HG03457 (cell line): ENCODE measurements around the gene TOM1.

Experiments used
- ATAC-seq: cut with Tn5 transposase; IDR thresholded peaks from one replicate; pipeline ENCODE4 v1.9.1; 2021; ENCODE audit warnings: moderate number of reproducible peaks; ENCODE audit not compliant: unreplicated experiment

The TOM1 gene

DNA sequence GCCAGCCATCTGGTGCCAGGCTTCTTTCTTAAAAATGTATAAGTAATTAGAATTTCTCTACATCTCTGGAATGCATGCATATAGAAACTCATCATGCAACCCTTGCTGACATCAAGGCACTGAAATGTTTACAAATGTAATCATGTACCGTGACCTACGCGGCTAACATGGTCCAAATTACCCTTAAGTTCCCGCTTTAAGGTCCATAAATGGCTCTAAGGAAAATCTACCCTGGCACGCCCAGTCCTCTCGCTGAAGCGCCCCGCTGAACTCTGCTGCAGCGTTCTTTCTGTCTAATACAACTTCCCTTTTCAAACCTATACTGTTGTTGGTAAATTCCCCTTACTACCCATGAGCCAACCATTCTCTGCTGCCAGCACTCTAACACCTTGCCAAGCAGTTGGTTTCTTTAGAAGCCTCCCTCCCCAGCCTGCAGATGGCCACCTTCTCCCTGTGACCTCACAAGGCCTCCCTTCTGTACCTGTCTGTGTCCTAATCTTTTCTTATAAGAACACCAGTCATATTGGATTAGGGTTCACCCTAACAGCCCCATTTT is 67.7 kb downstream of the TOM1 start:
- ATAC-seq = no peak

- no peak for ATAC-seq
Measured at GRCh38 chr22:35368386-35368785, 68.7 kb downstream of the TOM1 start.

DNA sequence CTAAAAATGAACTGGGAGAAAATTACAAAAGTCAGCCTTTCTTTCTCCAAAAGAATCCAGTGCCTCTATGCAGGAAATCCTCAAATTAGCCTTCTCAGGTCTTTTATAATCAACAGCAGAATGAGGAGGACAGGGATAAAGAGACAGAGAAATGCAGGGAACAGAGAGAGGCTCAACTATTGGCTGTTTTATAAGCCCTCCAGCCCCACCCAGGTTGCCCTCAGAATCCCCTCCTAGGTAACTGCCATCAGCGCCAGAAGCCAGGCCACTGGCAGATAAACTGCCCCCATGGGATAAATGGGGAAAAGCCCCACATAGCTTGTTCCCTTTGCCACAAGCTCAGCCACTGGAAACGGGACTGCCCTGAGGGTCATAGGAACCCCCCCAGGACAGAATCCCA is 70.3 kb downstream of the TOM1 start:
- ATAC-seq = no peak

DNA sequence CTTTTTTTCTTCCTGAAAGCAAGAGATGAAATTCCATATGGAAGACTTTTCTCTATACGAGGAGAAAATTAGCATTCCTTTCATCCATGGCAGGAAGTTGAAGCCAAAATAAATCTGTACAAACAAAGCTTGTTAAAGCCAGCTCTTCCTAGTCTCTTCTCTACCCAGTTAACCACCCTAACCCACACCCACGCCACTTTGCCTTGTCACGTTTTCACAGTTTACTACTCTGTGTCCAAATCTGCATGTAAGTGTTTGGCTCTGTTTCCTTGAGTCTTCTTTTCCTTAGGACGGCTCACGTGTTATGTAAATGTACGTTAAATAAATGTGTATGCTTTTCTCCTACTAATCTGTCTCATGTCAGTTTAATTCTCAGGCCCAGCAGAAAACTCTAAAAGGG is 74.1 kb downstream of the TOM1 start:
- ATAC-seq = no peak

GRCh38 chr22:35375031-35375430 is 75.3 kb downstream of the TOM1 start:
- no peak for ATAC-seq

DNA sequence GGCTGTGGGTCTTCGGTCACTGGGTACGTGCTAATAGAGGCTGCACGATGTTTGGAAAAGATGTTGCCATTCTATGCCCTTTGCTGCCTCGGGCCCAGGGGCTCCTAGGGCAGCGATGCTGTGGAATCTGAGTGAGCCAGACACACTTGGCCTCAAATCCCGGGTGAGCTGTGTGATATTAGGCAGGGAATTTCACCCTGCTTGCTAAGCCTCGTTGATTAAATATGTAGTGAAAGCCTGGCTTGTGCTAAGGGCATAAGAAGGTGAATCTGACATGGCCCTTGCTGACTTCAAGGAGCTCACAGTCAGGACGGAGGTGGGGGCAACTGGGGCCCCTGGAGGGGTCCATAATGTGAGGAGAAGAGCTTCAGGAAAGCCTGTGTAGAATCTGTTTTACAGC is 75.8 kb downstream of the TOM1 start:
- no peak for ATAC-seq

DNA sequence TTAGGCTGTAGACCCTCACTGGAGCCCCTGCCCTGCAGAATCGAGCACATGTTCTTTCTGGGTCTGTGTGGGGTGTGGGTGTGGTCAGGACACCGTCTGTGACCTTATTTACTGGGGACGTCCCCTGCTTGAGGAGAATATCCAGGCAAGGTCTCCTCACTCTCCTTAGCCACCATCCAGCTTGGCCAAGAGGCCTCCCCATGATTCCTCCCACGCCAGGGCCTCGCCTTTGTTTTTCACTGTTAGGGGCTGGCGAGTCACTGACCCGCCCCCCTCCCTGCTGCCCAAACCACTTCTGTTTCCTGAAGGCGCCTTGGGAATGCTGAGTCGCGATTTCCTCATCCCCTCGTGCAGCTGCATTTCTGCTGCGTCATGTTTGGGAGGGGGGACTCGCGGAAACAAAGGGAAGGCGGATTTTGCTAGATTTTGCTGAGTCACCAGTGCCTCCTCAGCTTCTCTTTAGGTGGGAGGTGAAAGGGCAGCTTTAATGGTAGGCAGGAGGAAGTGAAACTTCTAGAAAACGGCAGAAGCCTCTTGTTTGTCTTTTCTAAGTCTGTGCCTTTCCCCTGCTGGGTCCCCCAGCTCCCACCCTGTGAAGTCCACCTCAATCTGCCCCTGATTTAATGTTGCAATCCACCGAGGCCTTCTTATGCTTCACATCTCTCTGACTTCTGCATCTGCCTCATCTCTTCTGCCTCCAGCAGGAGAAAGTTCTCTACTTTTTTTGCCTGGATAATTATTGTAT is 77.2 kb downstream of the TOM1 start:
- no peak for ATAC-seq

GRCh38 chr22:35377735-35378134 is 78.0 kb downstream of the TOM1 start:
- no peak for ATAC-seq

GRCh38 chr22:35378621-35379020 is 78.9 kb downstream of the TOM1 start:
- no peak for ATAC-seq

DNA sequence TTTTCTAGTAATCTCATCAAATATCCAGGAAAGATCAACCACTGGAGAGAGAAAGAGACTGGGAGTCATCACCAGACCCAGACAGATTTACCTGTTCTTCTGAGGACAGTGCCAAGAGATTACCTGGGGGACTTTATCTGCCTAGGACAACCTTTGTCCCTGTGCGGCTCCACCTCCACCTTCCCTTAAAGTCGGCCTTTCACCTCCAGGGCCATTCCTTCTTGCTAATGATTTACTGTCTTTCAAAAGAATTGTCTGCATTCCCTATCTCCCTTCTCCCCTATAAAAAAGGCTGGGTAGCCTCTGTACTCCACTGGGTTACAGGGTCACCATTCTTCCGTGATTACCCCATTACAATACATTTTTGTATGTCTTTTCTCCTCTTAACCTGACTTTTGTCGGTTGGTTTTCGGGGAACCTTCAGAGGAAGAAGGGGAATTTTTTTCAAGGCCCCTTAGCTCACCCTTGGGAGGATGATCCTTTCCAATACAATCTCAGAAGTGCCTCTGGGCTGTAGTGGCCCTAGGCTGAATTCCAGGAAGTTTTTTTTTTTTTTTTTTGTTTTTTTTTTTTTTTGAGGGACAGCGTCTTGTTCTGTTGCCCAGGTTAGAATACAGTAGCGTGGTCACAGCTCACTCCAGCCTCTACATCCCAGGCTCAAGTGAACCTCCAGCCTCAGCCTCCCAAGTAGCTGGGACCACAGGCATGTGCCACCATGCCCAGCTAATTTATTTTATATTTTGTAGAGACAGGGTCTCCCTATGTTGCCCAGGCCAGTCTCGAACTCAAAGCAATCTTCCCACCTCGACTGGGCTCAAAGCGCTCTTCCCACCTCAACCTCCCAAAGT is 79.7 kb downstream of the TOM1 start:
- ATAC-seq = no peak

DNA sequence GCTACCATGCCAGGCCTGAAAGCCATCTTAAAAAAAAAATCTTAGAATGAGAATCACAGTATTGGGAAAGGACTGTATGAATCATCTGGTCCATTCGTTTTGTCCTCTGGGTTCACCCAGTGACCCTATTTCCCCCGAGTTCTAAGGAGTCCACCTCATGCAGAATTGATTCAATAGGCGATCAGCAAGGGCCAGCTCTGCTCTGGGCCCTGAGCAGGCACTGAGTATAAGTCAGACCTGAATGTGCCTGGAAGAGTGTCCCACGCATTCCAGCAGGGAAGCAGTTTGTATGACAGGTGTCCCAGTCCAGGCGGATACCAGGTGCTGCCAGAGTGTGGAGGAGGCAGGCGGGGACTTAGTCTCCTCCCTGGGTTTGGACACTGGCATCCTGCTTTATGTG is 80.3 kb downstream of the TOM1 start:
- ATAC-seq = no peak

DNA sequence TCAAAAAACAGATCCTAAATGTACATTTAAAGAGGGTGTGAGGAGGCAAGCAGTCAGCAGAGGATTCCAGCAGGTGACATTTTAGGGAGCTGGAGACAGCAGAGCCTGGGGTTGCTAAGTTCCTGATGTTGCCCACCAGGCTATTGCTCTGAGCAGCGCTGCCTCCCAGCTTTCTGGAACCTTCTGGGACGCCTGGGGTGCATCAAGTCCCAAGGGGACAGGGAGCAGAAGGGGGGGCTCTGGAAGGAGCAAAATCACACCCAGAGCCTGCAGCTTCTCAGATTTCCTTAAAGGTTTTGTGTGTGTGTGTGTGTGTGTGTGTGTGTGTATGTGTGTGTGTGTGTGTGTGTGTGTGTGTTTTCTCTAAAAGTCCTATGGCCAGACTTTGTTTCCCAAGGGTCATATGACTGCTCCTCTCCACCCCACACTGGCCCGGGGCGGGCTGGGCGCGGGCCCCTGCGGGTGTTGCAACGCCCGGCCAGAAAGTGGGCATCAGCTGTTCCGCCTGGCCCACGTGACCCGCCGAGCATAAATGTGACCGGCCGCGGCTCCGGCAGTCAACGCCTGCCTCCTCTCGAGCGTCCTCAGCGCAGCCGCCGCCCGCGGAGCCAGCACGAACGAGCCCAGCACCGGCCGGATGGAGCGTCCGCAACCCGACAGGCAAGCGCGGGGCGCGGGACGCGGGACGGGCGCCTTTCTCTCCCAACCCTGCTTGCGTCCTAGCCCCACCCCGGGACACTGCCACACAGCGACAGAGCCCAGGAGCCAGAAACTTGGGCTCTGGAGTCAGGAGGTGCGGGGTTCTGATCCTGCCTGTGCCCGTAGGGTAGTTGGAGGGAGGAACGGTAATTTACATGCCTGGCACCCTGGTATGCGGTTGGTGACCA is 81.1 kb downstream of the TOM1 start, which contains the start of gene HMOX1:
HMOX1 (plus strand) TSS at position 560 of the 887 bp plus-strand sequence; CDS start at position 638, 78 bp downstream.
- ATAC-seq = no peak

DNA sequence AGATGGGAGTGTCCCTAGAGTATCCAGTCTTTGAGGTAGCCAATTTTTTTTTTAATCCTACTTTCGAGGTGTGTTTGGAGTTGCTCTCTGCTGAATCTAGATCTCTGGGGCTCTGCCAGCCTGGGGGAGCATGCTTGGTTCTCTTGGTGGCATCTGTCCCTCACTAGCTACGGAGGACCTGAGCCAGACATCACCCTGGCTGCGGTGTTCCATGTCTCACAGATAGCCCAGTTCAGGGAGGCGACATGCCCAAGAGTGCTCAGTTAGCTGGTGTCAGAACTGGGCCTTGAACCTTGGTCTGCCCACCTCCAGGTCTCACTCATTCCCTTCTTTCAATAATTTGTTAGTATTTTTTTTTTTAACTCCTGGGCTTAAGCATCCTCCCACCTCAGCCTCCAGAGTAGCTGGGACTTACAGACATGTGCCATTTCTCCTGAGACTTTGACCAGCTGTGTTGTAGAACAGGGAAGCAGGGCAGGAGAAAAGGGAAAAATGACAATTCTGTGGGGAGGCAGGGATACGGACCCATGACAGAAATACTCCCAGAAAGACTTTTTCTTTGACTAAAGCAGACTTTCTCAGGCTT is 81.8 kb downstream of the TOM1 start:
- no peak for ATAC-seq

GRCh38 chr22:35383679-35384071 is 84.0 kb downstream of the TOM1 start:
- ATAC-seq = no peak

- ATAC-seq = no peak
Measured at GRCh38 chr22:35384527-35384926, 84.8 kb downstream of the TOM1 start.

DNA sequence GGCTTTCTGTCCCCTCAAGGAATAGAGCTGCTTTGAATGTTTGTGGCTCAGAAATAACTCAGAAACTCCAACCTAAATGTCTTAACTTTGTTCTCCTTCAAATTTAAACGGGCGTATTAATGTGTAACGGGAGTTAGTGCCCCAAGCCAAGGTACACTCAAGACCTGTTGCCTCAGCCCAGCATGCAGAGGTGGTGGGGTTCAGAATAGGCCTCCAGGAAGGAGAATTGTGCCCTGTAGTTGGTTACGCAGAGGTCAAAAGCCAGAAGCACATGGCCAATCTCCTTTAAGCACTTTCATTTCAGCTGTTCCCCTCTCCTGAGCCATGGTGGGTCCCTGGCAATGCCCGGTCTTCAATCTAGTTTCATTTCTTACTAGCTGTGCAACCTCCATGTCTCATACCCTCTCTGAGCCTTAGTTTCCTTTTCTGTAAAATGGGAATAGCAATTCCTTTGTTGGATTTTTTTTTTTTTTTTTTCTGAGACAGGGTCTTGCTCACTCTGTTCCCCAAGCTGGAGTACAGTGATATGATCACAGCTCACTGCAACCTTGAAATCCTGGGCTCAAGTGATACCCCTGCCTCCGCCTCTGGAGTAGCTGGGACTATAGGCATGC is 85.4 kb downstream of the TOM1 start:
- ATAC-seq = no peak

DNA sequence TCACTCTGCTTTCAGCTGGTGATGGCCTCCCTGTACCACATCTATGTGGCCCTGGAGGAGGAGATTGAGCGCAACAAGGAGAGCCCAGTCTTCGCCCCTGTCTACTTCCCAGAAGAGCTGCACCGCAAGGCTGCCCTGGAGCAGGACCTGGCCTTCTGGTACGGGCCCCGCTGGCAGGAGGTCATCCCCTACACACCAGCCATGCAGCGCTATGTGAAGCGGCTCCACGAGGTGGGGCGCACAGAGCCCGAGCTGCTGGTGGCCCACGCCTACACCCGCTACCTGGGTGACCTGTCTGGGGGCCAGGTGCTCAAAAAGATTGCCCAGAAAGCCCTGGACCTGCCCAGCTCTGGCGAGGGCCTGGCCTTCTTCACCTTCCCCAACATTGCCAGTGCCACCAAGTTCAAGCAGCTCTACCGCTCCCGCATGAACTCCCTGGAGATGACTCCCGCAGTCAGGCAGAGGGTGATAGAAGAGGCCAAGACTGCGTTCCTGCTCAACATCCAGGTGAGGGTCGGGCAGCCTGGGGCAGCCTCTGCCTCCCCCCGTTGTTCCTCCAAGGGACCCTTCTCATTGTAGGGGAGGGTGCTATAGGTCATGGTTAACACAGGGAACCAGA is 87.1 kb downstream of the TOM1 start:
- ATAC-seq = no peak

DNA sequence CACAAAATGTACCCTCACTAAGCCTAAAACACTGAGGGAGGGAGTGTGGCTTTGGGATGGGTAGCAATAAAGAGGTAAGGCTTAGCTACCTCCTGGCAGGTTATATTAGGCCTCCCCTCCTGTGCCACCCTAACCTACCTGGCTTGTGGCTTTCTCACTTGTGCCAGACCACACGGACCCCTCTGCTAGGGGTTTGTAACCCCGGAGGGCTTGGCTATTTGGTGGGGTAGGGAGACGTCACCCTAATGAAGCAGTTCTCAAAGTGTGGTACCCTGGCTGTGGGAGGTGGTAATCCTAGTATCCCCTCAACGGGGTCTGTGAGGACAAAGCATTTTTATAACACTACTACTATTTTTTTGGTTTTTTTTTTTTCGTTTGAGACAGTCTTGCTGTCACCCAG is 91.2 kb downstream of the TOM1 start:
- no peak for ATAC-seq

- no peak for ATAC-seq
Measured at GRCh38 chr22:35392357-35392756, 92.7 kb downstream of the TOM1 start.
